ENCODE data around the gene MTAP. TPM values are rescaled to one million over a fixed set of nuclear protein-coding genes. Genes with fewer than 3 reads are reported as not detected.

MTAP gene
- total RNA-seq, 1 donor from 2014 or later, result 63.7 TPM

DNA sequence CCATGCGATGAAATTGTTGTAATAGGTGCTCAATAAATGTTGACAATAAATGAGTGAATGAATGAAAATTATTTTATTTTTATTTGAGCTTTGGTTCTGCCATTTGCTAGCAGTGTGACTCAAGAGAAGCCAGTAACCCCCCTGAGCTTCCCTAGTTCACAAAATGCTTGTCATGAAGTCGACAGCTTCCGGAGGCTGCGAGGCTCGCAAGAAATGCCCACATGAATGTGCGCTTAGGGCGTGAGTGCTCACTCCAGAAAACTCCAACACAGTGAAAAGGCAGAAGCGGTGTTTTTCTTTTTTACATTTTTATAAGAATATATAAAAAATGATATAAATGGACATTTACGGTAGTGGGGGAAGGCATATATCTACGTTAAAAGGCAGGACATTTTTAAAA lies 165.3 kb downstream of the MTAP start:
- intact Hi-C loops (cut with micrococcal nuclease), result loop anchor here (1.0 kb wide), 2 partner anchors 8 to 22 kb away; no protein-coding TSS in a partner anchor

DNA sequence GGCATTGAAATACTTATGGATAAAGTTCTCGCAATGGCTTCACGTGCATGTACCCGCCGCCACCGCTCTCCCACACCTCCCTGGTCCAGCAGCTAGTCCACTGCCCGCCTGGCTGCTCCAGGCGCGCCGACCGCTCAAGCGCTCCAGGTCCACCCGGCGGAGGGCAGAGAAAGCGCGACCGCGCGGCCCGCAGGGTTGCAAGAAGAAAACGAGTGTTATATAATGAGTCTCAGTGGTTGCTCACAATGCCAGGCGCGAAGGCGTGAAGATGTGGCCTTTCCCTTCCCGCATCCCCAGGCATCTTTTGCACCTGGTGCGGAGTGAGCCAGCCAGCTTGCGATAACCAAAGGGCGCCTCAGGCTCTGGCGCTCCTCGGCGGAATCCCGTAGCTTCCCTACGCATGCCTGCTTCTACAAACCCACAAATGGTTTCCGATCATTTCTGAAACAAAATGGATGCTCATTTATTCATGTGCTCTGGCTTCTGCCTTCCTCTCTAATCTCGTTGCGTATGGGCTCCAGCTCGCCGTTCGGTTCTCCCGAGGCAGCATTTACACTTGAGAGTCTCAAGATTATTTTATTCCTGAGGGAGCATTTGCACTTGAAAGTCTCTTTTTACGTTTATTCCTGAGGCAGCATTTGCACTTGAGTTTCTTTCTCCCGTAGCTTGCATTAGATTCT lies 166.0 kb downstream of the MTAP start:
- intact Hi-C loops (cut with micrococcal nuclease), result loop anchor here (1.0 kb wide), 2 partner anchors 21 to 37 kb away; no protein-coding TSS in a partner anchor

DNA sequence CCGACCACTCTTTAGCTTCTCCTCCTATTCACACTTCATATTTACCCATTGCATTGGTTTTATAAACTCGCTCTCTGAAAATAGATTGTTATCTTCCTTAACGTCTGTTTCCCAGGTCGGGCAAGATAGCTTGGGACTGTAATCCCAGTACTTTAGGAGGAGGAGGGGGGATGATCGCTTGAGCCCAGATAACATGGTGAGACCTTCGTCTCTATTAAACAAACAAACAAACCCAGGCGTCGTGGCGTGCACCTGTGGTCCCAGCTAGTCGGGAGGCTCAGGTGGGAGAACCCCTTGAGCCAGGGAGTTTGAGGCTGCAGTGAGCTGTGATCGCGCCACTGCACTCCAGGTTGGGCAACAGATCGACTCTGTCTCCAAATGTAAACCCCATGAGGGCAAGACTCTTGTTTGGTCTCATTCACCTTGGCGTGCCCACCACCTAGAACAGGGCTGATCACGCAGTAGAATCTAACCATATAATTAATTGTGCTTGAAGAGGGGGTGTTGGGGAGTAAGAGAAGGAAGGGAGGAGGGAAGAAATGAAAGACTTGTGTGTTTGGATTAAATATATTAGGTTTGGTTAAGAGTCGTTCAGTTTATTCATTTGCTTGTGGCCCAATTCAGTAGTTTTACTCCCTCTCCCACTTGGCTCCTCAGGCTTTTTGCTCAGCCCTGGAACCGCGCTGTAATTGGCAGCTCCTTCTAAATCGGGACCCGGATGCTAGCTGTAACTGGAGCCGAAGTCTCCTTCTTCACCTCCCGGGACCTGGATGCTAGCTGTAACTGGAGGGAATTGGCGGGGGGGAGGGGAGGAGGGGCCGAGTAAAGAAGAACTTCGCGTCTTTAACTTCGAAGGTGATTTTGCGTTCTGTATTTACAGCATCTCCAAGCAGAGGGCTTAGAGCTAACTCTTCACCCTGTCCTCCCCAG lies 166.8 kb downstream of the MTAP start:
- intact Hi-C loops (cut with micrococcal nuclease), result loop anchor here (1.0 kb wide), 1 partner anchor 36 kb away; no protein-coding TSS in a partner anchor

DNA sequence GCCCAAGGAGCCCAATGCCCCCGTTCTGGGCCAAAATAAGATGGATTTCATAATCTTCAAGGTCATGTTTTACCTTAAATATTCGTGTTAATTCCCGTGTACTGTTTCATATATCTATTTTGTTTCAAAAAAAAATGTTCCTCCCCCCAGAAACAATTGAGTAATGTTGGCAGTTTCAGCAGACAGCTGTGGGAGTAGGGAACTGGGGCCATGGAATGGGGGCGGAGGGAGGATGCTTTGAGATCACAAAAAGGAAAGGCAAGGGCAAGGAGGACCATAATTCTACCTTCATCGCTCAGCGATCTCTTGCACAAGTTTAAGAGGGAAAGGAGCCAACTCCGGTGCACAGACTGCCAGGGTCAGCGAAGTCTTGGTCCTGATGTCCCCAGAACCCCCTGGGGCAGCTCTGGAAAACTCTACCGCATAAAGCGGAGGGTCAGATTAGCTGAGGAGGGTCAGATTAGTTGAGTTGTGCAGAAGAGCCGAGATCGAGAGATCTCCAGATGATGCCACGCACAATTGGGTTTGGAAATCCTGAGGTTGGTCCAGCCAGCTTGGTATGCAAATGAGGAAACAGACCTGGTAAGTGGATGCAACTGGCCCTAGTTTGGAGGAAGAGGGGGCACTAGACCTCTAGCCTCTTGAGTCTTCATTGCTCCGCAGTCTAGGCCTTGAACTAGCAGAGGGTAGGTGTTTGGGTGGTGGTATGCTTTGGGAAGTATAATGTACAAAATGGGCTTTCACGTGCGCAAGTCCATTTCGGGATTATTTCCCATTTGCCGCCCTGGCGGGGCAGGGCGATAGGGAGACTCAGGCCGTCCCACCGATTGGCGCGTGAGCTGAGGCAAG lies 167.7 kb downstream of the MTAP start:
- intact Hi-C loops (cut with micrococcal nuclease), result loop anchor here (1.0 to 10.0 kb wide), 2 partner anchors 35 to 475 kb away; partner anchors contain the start of gene DMRTA1

DNA sequence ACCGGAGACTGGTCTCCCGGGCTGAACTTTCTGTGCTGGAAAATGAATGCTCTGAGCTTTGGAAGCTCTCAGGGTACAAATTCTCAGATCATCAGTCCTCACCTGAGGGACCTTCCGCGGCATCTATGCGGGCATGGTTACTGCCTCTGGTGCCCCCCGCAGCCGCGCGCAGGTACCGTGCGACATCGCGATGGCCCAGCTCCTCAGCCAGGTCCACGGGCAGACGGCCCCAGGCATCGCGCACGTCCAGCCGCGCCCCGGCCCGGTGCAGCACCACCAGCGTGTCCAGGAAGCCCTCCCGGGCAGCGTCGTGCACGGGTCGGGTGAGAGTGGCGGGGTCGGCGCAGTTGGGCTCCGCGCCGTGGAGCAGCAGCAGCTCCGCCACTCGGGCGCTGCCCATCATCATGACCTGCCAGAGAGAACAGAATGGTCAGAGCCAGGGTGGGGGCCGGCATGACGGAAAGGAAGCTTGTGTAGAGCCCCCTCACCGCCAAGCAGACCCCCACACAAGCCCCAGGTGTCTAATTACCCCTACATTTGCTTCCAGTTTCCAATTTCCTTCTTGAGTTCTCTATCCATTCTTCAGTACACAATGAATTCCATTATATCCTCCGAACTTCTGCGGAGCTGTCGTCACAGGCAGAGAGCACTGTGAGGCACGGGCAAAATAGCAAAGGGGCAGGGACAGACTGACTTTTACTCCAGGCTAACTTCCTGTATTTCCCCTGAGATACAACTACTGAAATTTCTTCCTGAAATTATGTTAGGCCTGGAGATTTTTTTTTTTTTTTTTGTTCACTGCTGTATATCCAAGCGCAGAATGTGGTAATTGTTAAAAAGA lies 168.6 kb downstream of the MTAP start:
- intact Hi-C loops (cut with micrococcal nuclease), result loop anchor here (10.0 kb wide), 1 partner anchor 474 kb away; the partner anchor contains the start of gene DMRTA1

DNA sequence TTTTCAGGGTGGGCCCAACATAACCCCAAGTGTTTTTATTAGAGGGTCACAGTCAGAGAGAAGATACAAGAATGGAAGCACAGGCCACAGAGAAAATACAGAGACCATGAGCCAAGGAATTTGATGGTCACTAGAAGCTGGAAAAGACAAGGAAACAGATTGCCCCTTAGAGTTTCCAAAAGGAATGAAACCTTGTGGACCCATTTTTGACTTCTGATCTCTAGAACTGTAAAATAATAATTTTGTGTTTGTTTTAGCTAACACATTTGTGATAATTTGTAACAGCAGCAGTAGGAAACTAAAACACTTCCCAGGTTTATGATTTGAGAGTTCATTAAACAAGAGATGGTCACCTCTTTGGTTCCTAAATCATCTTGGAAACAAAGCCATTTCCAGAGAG lies 169.9 kb downstream of the MTAP start:
- intact Hi-C loops (cut with micrococcal nuclease), result loop anchor here (10.0 kb wide), 1 partner anchor 472 kb away; the partner anchor contains the start of gene DMRTA1

DNA sequence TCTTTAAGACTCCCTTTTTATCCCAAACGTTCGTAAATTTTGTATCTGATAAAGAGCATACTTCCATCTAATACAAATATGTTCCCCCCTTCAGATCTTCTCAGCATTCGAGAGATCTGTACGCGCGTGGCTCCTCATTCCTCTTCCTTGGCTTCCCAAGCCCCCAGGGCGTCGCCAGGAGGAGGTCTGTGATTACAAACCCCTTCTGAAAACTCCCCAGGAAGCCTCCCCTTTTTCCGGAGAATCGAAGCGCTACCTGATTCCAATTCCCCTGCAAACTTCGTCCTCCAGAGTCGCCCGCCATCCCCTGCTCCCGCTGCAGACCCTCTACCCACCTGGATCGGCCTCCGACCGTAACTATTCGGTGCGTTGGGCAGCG lies 171.9 kb downstream of the MTAP start:
- intact Hi-C loops (cut with micrococcal nuclease), result loop anchor here (10.0 kb wide), 1 partner anchor 470 kb away; the partner anchor contains the start of gene DMRTA1

DNA sequence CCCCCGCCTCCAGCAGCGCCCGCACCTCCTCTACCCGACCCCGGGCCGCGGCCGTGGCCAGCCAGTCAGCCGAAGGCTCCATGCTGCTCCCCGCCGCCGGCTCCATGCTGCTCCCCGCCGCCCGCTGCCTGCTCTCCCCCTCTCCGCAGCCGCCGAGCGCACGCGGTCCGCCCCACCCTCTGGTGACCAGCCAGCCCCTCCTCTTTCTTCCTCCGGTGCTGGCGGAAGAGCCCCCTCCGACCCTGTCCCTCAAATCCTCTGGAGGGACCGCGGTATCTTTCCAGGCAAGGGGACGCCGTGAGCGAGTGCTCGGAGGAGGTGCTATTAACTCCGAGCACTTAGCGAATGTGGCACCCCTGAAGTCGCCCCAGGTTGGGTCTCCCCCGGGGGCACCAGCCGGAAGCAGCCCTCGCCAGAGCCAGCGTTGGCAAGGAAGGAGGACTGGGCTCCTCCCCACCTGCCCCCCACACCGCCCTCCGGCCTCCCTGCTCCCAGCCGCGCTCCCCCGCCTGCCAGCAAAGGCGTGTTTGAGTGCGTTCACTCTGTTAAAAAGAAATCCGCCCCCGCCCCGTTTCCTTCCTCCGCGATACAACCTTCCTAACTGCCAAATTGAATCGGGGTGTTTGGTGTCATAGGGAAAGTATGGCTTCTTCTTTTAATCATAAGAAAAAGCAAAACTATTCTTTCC lies 172.4 kb downstream of the MTAP start:
- intact Hi-C loops (cut with micrococcal nuclease), result loop anchor here (1.0 to 10.0 kb wide), 5 partner anchors 8 to 470 kb away; partner anchors contain the start of genes CDKN2A, CDKN2B-AS1 and DMRTA1

DNA sequence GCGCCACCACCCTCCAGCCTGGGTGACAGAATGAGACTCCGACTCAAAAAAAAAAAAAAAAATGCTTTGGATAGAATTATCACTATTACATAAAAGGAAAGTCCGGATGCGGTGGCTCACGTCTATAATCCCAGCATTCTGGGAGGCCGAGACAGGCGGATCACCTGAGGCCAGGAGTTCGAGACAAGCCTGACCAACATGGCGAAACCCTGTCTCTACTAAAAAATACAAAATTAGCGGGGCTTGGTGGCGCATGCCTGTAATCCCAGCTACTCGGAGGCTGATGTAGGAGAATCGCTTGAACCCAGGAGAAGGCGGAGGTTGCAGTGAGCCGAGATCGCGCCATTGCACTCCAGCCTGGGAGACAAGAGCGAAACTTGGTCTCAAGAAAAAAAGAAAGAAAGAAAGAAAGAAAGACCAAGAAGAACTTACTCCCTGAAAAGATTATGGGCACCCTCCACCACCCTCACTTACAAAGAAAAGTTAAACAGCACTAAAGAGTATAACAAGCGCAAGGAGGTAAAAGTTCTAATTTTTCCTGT lies 174.0 kb downstream of the MTAP start:
- intact Hi-C loops (cut with micrococcal nuclease), result loop anchor here (5.0 to 10.0 kb wide), 2 partner anchors 131 to 468 kb away; partner anchors contain the start of gene DMRTA1

DNA sequence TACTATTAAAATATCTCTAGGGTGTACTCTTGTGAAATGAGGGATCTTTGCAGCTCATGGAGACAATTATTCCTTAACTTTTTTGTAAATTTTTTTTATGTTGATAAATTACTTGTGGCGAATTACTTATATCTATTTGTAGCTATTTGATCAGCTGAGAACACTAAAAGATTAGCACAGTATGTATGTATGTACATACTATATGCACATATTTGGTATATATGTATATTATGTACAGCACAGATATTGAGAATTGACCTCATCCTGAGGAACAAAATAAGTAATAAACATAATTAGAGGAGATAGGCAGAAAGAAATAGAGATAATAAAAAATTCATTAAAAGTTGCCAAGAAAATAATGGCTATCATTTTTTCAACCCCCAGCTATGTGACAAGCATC lies 180.0 kb downstream of the MTAP start:
- intact Hi-C loops (cut with micrococcal nuclease), result no loop called here

DNA sequence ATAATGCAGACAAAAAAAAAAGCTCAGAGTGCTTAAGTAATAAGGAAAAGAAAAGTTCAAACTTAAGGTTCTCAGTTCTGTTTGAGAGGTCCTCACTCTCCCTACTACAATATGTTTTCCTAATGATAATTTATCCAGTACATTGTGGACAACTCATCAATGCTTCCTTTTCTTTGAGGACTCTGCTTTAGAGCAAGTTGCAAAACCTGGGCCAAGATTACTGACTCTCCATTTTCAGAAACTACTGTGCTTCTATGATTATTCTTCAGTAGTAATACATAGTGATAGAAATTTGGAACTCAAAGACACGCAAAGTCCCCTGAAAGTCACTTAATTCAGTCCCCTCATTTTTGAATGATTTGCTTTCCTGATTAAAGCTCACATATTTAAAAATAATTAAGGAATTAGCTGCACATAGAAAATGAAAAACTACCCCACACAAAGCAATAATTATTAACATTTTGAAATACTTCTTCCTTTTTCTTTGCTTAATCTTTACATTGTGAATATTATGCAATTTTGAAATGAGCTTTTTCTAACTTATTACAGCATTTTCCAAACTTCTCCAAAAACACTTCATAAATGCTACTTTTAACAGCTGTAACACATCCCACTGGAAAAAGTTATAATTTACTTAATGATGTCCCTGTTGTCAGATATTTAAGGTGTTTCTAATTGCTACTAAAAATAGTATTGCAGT lies 180.6 kb downstream of the MTAP start:
- intact Hi-C loops (cut with micrococcal nuclease), result no loop called here

DNA sequence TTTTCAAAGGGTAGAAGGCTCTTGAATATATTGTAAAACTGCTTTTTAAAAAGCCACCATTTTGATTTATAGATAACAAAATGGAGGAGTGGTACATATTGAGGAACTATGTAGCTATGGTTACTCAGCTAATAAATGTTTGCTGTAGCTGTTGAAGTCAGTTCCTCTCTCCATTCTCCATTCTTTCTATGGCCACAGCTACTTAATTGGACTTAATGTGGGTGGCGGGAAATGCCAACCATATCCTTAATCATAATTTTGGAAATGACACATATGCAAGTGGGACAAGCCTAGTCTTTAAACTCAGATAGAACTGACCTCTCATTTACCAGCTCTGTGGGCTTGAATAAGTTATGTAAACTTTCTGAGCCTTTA lies 181.1 kb downstream of the MTAP start:
- intact Hi-C loops (cut with micrococcal nuclease), result no loop called here

DNA sequence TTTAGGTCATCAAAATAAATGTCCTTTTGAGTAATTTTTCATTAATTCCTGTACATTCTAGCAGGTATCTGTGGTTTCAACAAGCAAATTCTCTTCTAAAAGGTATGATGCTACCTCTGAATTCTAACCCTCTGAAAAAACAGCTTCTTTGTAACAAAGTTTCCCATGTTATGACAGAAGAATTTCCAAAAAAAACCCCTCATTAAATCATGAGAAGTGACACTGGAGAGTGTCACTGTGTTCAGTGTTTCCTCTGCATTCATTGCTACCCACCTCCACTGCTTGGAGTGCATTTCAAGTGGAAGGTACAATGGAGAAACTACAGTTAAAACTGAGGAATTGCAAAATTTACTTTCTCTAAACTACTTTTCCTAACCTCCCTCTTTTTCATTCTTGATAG lies 181.7 kb downstream of the MTAP start:
- intact Hi-C loops (cut with micrococcal nuclease), result no loop called here

DNA sequence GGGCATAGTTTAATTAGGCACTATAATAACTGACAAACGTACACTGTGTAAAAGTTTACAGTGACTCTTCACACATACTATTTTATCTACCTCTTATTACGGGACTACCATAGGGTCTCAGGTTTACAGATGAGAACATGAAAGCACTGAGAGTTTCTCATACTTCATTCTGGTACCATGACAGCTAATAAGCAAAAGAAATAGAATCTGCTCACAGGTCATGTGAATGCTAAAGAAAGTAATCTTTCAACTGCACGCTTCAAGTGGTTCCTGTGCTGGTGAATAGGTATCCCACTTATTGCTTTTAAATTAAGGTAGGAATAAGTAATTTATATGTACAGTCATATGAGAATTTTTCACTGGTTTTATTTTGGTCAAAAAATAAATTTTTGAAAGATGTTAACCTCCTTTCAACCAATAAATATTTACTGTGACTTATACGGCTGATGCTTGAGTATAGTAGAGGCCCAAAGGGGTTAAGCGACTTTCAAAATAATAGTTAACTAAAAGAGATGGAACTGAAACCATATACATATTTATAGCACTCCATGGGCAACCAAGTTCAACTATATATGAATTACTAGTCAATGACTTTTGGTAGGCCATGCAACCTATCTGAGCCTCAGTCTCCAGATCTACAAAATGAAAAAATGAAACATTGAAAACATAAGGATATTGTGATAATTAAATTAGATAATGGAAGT lies 183.7 kb downstream of the MTAP start:
- intact Hi-C loops (cut with micrococcal nuclease), result no loop called here
